ENCODE results near the gene PSME1. TPM values are rescaled to one million over a fixed set of nuclear protein-coding genes. Genes with fewer than 3 reads are reported as not detected.

The PSME1 gene
- polyA plus RNA-seq, 1 donor from 2014 or later = 55.8 TPM

- no peaks in the 10 kb centered on the region for H4K20me1 ChIP-seq (ENCODE audit: insufficient read depth)
- H3K36me3 ChIP-seq (ENCODE audit: insufficient read depth, low read length) = no peaks in the 10 kb centered on the region
- no peak for TF ChIP-seq REST (IDR thresholded peaks at IDR 0.05; ENCODE audit: borderline replicate concordance)
- no peak for TF ChIP-seq EZH2 (IDR thresholded peaks at IDR 0.05; ENCODE audit: borderline replicate concordance, insufficient read depth, low read length, poor library complexity, severe bottlenecking)
- no peak for TF ChIP-seq CTCF (IDR thresholded peaks at IDR 0.05; ENCODE audit: poor library complexity, severe bottlenecking)
- TF ChIP-seq POLR2AphosphoS5 (IDR thresholded peaks at IDR 0.05) = no peak
- H3K4me3 ChIP-seq (ENCODE audit: low read length) = no peak overlapping the region
- no peaks in the 10 kb centered on the region for H3K9me2 ChIP-seq (ENCODE audit: insufficient read depth, low read length)
- H2AFZ ChIP-seq (ENCODE audit: low read depth, low read length) = no peak overlapping the region
- H3K27ac ChIP-seq (ENCODE audit: low read length) = no peak overlapping the region
- no peaks in the 10 kb centered on the region for H3F3A ChIP-seq (ENCODE audit: insufficient read depth, low read length, poor library complexity, severe bottlenecking)
- no peak overlapping the region for H3K4me2 ChIP-seq (ENCODE audit: low read length)
- peaks cover 9% of the 10 kb centered on the region for H3K79me2 ChIP-seq (replicated peaks; ENCODE audit: insufficient read depth, low read length)
- no peaks in the 10 kb centered on the region for H3K9me3 ChIP-seq (ENCODE audit: low read length)
- no peaks in the 10 kb centered on the region for H3K27me3 ChIP-seq (ENCODE audit: insufficient read depth, low read depth, low read length)
- no peak overlapping the region for H3K9ac ChIP-seq (ENCODE audit: low read length)
Observed at GRCh38 chr14:24150061-24150460, 14.1 kb downstream of the PSME1 start.

- H2AFZ ChIP-seq (ENCODE audit: low read depth, low read length) = no peak overlapping the region
- no peaks in the 10 kb centered on the region for H3K36me3 ChIP-seq (ENCODE audit: insufficient read depth, low read length)
- no peak overlapping the region for H3K4me2 ChIP-seq (ENCODE audit: low read length)
- peaks cover 9% of the 10 kb centered on the region for H3K79me2 ChIP-seq (replicated peaks; ENCODE audit: insufficient read depth, low read length)
- H3K27ac ChIP-seq (ENCODE audit: low read length) = no peak overlapping the region
- H3K9me2 ChIP-seq (ENCODE audit: insufficient read depth, low read length) = no peaks in the 10 kb centered on the region
- no peaks in the 10 kb centered on the region for H4K20me1 ChIP-seq (ENCODE audit: insufficient read depth)
- no peaks in the 10 kb centered on the region for H3K9me3 ChIP-seq (ENCODE audit: low read length)
- no peaks in the 10 kb centered on the region for H3F3A ChIP-seq (ENCODE audit: insufficient read depth, low read length, poor library complexity, severe bottlenecking)
- no peak overlapping the region for H3K9ac ChIP-seq (ENCODE audit: low read length)
- TF ChIP-seq REST (IDR thresholded peaks at IDR 0.05; ENCODE audit: borderline replicate concordance) (no peak), EZH2 (IDR thresholded peaks at IDR 0.05; ENCODE audit: borderline replicate concordance, insufficient read depth, low read length, poor library complexity, severe bottlenecking) (no peak), CTCF (IDR thresholded peaks at IDR 0.05; ENCODE audit: poor library complexity, severe bottlenecking) (no peak), MXI1 (conservative IDR thresholded peaks at IDR 0.05; ENCODE audit: poor library complexity, severe bottlenecking) (no peak), RAD21 (conservative IDR thresholded peaks at IDR 0.05) (no peak), TAF1 (IDR thresholded peaks at IDR 0.05; ENCODE audit: low read depth) (no peak), POLR2AphosphoS5 (IDR thresholded peaks at IDR 0.05) (no peak), EP300 (conservative IDR thresholded peaks at IDR 0.05; ENCODE audit: poor library complexity, severe bottlenecking) (no peak), SMC3 (conservative IDR thresholded peaks at IDR 0.05; ENCODE audit: poor library complexity) (no peak)
- H3K4me3 ChIP-seq (ENCODE audit: low read length) = no peak overlapping the region
- H3K27me3 ChIP-seq (ENCODE audit: insufficient read depth, low read depth, low read length) = no peaks in the 10 kb centered on the region
Observed at GRCh38 chr14:24150567-24150966, 14.6 kb downstream of the PSME1 start.

All from neural cell (in vitro differentiated cells).